ENCODE data around the gene AQP10. TPM values are rescaled to one million over a fixed set of nuclear protein-coding genes. Genes with fewer than 3 reads are reported as not detected.
A peak's percentile ranks its signal among the peaks of the same experiment; 100 is the strongest.
"Not testable (repeated sequence)": the region's sequence is repeated elsewhere in the genome, so short reads cannot be mapped to it uniquely, and the experiment has no call there.

AQP10 gene
- total and polyA plus RNA-seq, 4 experiments from 2014 or later, result not detected

- H3K9me3 Mint-ChIP-seq; H3K27ac ChIP-seq (ENCODE audit: low read depth, low read length); CTCF ChIA-PET (ENCODE audit: partially characterized antibody); POLR2A ChIA-PET (ENCODE audit: partially characterized antibody); intact Hi-C loops (cut with micrococcal nuclease); H3K27ac Mint-ChIP-seq; H3K27me3 ChIP-seq (ENCODE audit: insufficient read depth, low read length); H3K4me3 ChIP-seq (ENCODE audit: low read length in 2 of 2); H3K36me3 ChIP-seq (ENCODE audit: insufficient read depth, low read length); H3K36me3 Mint-ChIP-seq; DNase-seq; H3K9me3 ChIP-seq (ENCODE audit: control insufficient read depth in 1 of 2, low read length in 2 of 2); H3K27me3 Mint-ChIP-seq; H3K4me3 Mint-ChIP-seq: not testable (repeated sequence)
- H3K4me1 Mint-ChIP-seq, result peaks cover 7 to 12% (median 12%) of the 10 kb centered on the region in 4 donors
- H3K4me1 ChIP-seq (ENCODE audit: insufficient read depth, low read length), result peaks cover 13% of the 10 kb centered on the region
Measured at GRCh38 chr1:154309136-154309535, 11.8 kb upstream of the AQP10 start.

GRCh38 chr1:154312229-154313065 is 8.4 kb upstream of the AQP10 start:
- H3K36me3 ChIP-seq (ENCODE audit: insufficient read depth, low read length); H3K36me3 Mint-ChIP-seq; H3K27me3 Mint-ChIP-seq; H3K27ac ChIP-seq (ENCODE audit: low read depth, low read length); H3K27me3 ChIP-seq (ENCODE audit: insufficient read depth, low read length); H3K4me3 ChIP-seq (ENCODE audit: low read length in 2 of 2); H3K4me3 Mint-ChIP-seq; H3K9me3 ChIP-seq (ENCODE audit: control insufficient read depth in 1 of 2, low read length in 2 of 2); intact Hi-C loops (cut with micrococcal nuclease); DNase-seq; POLR2A ChIA-PET (ENCODE audit: partially characterized antibody); H3K27ac Mint-ChIP-seq; CTCF ChIA-PET (ENCODE audit: partially characterized antibody): not testable (repeated sequence)
- peaks cover 10% of the 10 kb centered on the region for H3K4me1 ChIP-seq (ENCODE audit: insufficient read depth, low read length)
- Mint-ChIP-seq H3K4me1 (peaks cover 7 to 11% (median 11%) of the 10 kb centered on the region in 4 donors), H3K9me3 (peaks cover 0 to 12% (median 3%) of the 10 kb centered on the region in 8 donors)

- POLR2A ChIA-PET (ENCODE audit: partially characterized antibody), result no interaction called here
- no peaks in the 10 kb centered on the region for H3K36me3 Mint-ChIP-seq
- peaks cover 0 to 17% (median 5%) of the 10 kb centered on the region in 8 donors for H3K9me3 Mint-ChIP-seq
- no peak overlapping the region for H3K4me3 Mint-ChIP-seq
- peaks cover 4 to 5% (median 5%) of the 10 kb centered on the region in 4 donors for H3K4me1 Mint-ChIP-seq
- Histone ChIP-seq H3K36me3 (ENCODE audit: insufficient read depth, low read length) (no peaks in the 10 kb centered on the region), H3K27ac (ENCODE audit: low read depth, low read length) (no peak overlapping the region), H3K4me3 (ENCODE audit: low read length in 2 of 2) (no peak overlapping the region), H3K9me3 (ENCODE audit: control insufficient read depth in 1 of 2, low read length in 2 of 2) (no peaks in the 10 kb centered on the region), H3K4me1 (ENCODE audit: insufficient read depth, low read length) (peaks cover 4% of the 10 kb centered on the region), H3K27me3 (ENCODE audit: insufficient read depth, low read length) (no peaks in the 10 kb centered on the region)
- no peaks in the 10 kb centered on the region for H3K27me3 Mint-ChIP-seq
- intact Hi-C loops (cut with micrococcal nuclease), result no loop called here
- no peak for DNase-seq
- peak overlapping the region in 1 of 7 donors; percentile 18 for H3K27ac Mint-ChIP-seq
- CTCF ChIA-PET (ENCODE audit: partially characterized antibody), result no interaction called here
Measured at GRCh38 chr1:154313066-154313356, 7.9 kb upstream of the AQP10 start.

- DNase-seq; H3K27me3 Mint-ChIP-seq; H3K4me1 Mint-ChIP-seq; H3K27me3 ChIP-seq (ENCODE audit: insufficient read depth, low read length); H3K4me1 ChIP-seq (ENCODE audit: insufficient read depth, low read length); intact Hi-C loops (cut with micrococcal nuclease); H3K4me3 Mint-ChIP-seq; H3K27ac Mint-ChIP-seq; H3K4me3 ChIP-seq (ENCODE audit: low read length in 2 of 2); H3K27ac ChIP-seq (ENCODE audit: low read depth, low read length); H3K9me3 ChIP-seq (ENCODE audit: control insufficient read depth in 1 of 2, low read length in 2 of 2); H3K36me3 Mint-ChIP-seq; H3K36me3 ChIP-seq (ENCODE audit: insufficient read depth, low read length): not testable (repeated sequence)
- CTCF ChIA-PET (ENCODE audit: partially characterized antibody), result interaction anchor here (1.5 to 2.4 kb wide), 2 partner anchors 10 to 29 kb away, joined by 5 to 6 read pairs; no protein-coding TSS in a partner anchor
- peaks cover 0 to 19% (median 5%) of the 10 kb centered on the region in 8 donors for H3K9me3 Mint-ChIP-seq
- POLR2A ChIA-PET (ENCODE audit: partially characterized antibody), result interaction anchor here (0.9 kb wide), 1 partner anchor 12 kb away, joined by 3 read pairs; no protein-coding TSS in a partner anchor
Measured at GRCh38 chr1:154314226-154314625, 6.7 kb upstream of the AQP10 start.

GRCh38 chr1:154316704-154317103 is 4.2 kb upstream of the AQP10 start:
- Histone ChIP-seq H3K27me3 (ENCODE audit: insufficient read depth, low read length) (no peaks in the 10 kb centered on the region), H3K9me3 (ENCODE audit: control insufficient read depth in 1 of 2, low read length in 2 of 2) (no peaks in the 10 kb centered on the region), H3K4me1 (ENCODE audit: insufficient read depth, low read length) (no peaks in the 10 kb centered on the region), H3K36me3 (ENCODE audit: insufficient read depth, low read length) (no peaks in the 10 kb centered on the region), H3K27ac (ENCODE audit: low read depth, low read length) (no peak overlapping the region), H3K4me3 (ENCODE audit: low read length in 2 of 2) (no peak overlapping the region)
- ChIA-PET POLR2A (ENCODE audit: partially characterized antibody) (interaction anchor here (0.9 kb wide), 1 partner anchor 44 kb away, joined by 3 read pairs; the partner anchor contains the start of gene HAX1), CTCF (ENCODE audit: partially characterized antibody) (no interaction called here)
- intact Hi-C loops (cut with micrococcal nuclease), result no loop called here
- no peak for DNase-seq
- H3K9me3 Mint-ChIP-seq, result peaks cover 0 to 19% (median 5%) of the 10 kb centered on the region in 8 donors
- no peaks in the 10 kb centered on the region for H3K4me1 Mint-ChIP-seq
- H3K4me3 Mint-ChIP-seq, result no peak overlapping the region
- H3K27me3 Mint-ChIP-seq, result no peaks in the 10 kb centered on the region
- H3K36me3 Mint-ChIP-seq, result no peaks in the 10 kb centered on the region
- no peak overlapping the region for H3K27ac Mint-ChIP-seq

- POLR2A ChIA-PET (ENCODE audit: partially characterized antibody), result interaction anchor here (0.8 kb wide), 1 partner anchor 24 kb away, joined by 5 read pairs; no protein-coding TSS in a partner anchor
- CTCF ChIA-PET (ENCODE audit: partially characterized antibody), result interaction anchor here (0.9 to 1.3 kb wide), 2 partner anchors 10 to 16 kb away, joined by 3 to 4 read pairs; no protein-coding TSS in a partner anchor
Measured at GRCh38 chr1:154318386-154318785, 2.5 kb upstream of the AQP10 start.

GRCh38 chr1:154321609-154321934 is 679 bp downstream of the AQP10 start:
- DNase-seq; H3K27ac ChIP-seq (ENCODE audit: low read depth, low read length); H3K9me3 ChIP-seq (ENCODE audit: control insufficient read depth in 1 of 2, low read length in 2 of 2); H3K4me3 Mint-ChIP-seq; H3K27me3 Mint-ChIP-seq; H3K36me3 ChIP-seq (ENCODE audit: insufficient read depth, low read length); H3K27me3 ChIP-seq (ENCODE audit: insufficient read depth, low read length); H3K36me3 Mint-ChIP-seq; H3K4me3 ChIP-seq (ENCODE audit: low read length in 2 of 2); CTCF ChIA-PET (ENCODE audit: partially characterized antibody); H3K27ac Mint-ChIP-seq: not testable (repeated sequence)
- Mint-ChIP-seq H3K9me3 (peaks cover 0 to 16% (median 4%) of the 10 kb centered on the region in 8 donors), H3K4me1 (peaks cover 5 to 20% (median 8%) of the 10 kb centered on the region in 4 donors)
- intact Hi-C loops (cut with micrococcal nuclease), result loop anchor here (10.0 kb wide), 1 partner anchor 233 kb away; the partner anchor contains the start of gene UBE2Q1
- POLR2A ChIA-PET (ENCODE audit: partially characterized antibody), result interaction anchor here (17.5 kb wide), 1 partner anchor 23 kb away, joined by 728 read pairs; no protein-coding TSS in a partner anchor
- H3K4me1 ChIP-seq (ENCODE audit: insufficient read depth, low read length), result peaks cover 11% of the 10 kb centered on the region

More at GRCh38 chr1:154318386-154318785, 2.5 kb upstream of the AQP10 start:
- Mint-ChIP-seq H3K4me1 (no peaks in the 10 kb centered on the region), H3K9me3 (peaks cover 0 to 19% (median 5%) of the 10 kb centered on the region in 8 donors), H3K27ac (no peak overlapping the region), H3K36me3 (no peaks in the 10 kb centered on the region), H3K4me3 (no peak overlapping the region), H3K27me3 (no peaks in the 10 kb centered on the region)
- H3K27ac ChIP-seq (ENCODE audit: low read depth, low read length), result no peak overlapping the region
- H3K4me1 ChIP-seq (ENCODE audit: insufficient read depth, low read length), result no peaks in the 10 kb centered on the region
- no peaks in the 10 kb centered on the region for H3K36me3 ChIP-seq (ENCODE audit: insufficient read depth, low read length)
- no peak overlapping the region for H3K4me3 ChIP-seq (ENCODE audit: low read length in 2 of 2)
- no peak for DNase-seq
- intact Hi-C loops (cut with micrococcal nuclease), result no loop called here
- H3K9me3 ChIP-seq (ENCODE audit: control insufficient read depth in 1 of 2, low read length in 2 of 2), result no peaks in the 10 kb centered on the region
- H3K27me3 ChIP-seq (ENCODE audit: insufficient read depth, low read length), result no peaks in the 10 kb centered on the region
